GM21723 (cell line): ENCODE measurements around the gene KRTAP5-4.
"Not testable (repeated sequence)": the region's sequence is repeated elsewhere in the genome, so short reads cannot be mapped to it uniquely, and the experiment has no call there.

ENCODE experiments used
- ATAC-seq: cut with Tn5 transposase; IDR thresholded peaks from one replicate; pipeline ENCODE4 v1.9.1; 2021; ENCODE audit warnings: mild to moderate bottlenecking, moderate library complexity; ENCODE audit not compliant: unreplicated experiment

KRTAP5-4 gene

DNA sequence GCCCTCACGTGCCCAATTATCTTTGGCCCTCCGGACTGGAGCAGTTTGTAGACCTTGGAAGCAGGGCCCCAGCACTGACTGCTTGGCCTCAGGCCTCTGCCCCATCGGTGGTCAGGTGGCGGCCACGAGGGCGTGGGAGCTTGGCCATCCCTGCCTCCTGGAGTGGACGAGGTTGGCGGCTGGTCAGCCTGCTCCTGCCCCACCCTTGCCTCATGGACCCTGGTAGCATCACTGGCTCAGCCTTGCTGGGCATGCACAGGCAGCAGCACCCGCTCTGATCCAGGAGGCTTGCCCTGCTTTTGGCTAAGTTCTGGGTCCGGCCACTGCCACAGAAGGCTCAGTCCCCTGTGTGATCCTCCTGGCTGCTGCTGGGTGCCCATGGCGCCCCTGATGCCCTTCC is 17.8 kb downstream of the KRTAP5-4 start:
- ATAC-seq: no peak

DNA sequence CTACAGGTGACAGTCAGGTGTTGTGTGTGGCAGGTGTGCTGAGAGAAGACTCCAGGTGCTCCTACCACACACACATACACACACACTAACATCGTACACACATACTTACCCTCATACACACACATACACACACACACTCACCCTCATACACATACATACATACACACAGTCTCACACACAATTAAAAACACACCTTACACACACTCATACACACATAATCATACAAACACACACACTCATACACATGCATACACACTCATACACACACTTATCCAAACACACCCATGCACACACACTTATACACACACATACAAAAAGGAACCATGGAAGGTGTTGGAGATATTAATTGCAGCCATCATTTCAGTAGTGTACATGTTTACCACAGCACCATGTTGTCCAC is 18.3 kb downstream of the KRTAP5-4 start:
- ATAC-seq: no peak

DNA sequence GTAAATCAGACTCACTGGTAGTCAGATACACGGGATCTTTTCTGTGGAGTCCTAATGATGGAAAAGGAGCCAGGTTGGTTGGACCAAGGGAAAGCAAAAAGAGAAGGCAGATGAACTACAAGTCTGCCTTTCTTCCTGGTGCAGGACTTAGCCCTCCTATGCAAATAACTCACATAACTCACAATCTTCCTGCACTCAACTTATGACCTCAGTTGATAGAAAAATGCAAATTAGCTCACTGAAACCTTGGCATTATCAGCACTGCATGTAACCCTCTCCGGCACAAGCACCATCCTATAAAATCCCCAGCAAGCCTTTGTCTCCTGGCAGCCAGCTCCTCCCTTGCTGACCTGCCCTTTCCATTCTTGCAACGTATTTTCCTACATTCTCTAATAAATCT is 20.3 kb downstream of the KRTAP5-4 start:
- not testable (repeated sequence) for ATAC-seq

DNA sequence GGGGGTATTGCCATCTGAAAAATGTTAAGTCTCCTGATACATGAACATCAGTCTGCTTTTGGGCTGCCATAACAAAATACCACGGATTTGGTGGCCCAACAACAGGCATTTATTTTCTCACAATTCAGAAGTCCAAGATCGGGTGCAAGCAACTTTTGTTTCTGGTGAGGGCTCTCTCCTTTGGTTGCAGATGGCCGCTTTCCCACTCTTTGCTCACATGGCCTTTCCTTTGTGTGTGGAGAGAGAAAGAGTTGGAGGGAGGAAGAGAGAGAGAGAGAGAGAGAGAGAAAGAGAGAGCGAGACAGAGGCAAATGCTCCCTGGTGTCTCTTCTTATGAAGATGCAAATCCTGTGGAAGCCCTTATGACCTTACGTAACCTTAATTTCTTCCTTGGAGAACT is 21.3 kb downstream of the KRTAP5-4 start:
- no peak for ATAC-seq

DNA sequence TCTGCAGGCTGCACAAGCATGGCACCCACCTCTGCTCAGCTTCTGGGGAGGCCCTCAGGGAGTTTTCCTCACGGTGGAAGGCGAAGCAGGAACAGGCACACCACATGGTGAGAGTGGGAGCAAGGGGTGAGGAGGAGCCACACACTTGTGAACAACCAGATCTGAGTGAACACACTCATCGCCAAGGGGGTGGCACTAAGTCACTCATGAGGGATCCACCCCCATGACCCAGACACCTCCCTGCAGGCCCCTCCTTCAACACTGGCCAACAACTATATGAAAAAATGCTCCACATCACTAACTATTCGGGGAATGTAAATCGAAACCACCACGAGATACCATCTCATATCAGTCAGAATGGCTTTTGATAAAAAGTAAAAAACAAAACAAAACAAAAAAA is 23.1 kb downstream of the KRTAP5-4 start:
- ATAC-seq: no peak

DNA sequence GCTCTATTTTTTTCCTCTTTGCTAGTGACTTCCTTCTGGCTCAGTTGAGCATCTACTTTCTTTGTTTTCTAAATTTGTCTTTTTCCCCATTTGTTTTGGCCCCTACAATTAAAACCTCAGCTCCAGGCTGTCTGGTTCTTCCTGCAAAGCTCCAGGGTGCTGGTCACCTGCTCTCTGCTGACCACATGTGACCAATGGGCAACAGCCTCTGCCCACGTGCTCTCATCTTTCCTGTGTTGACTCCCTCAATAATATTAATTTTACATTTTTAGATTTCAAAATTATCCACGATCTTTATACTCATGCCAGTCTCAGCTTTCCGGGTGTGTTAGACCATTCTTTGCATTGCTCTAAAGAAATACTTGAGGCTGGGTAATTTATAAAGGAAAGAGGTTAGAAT is 23.5 kb downstream of the KRTAP5-4 start:
- ATAC-seq: not testable (repeated sequence)

DNA sequence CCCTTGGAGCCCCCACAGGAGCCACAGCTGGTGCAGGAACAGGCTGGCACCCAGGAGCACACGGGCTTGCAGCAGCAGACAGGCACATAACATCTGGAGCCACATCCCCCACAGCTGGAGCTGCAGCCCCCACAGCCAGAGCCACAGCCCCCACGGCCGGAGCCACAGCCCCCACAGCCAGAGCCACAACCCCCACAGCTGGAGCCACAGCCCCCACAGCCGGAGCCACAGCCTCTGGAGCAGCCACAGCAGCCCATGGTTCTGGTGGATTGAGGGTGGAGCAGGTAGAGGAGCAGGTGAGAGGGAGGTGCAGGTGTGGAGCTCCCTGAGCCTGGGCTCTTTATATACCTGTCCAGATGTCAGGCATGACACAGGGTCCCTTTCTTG is 24.0 kb downstream of the KRTAP5-4 start, which contains the start of gene KRTAP5-2:
KRTAP5-2 (minus strand) TSS at position 301 of the 387 bp plus-strand sequence; CDS start at position 257, 44 bp downstream.
- ATAC-seq: no peak

DNA sequence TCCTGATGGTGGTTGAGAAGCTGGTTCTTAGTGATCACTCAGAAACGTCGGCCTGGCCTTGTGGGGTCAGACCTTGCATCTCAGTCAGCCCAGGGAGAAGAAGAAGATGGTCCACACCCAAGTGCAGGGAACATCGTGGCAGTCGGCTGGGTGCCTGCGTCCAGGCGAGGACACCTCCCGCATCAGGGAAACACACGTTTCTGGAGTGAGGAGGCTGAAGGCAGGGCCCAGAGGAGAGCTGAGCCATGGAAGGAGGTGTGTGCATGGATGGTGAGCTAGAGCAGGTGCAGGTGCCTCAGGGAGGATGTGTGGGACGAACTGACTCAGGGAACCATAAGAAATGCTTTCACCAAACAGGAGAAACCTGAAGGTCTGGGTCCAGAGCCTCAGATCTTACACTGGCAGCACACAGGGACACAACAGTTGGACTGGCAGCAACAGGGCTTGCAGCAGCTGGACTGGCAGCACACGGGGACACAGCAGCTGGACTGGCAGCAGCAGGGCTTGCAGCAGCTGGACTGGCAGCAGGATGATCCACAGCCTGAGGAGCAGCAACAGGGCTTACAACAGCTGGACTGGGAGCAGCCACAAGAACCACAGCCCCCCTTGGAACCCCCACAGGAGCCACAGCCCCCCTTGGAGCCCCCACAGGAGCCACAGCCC is 24.5 kb downstream of the KRTAP5-4 start:
- no peak for ATAC-seq

DNA sequence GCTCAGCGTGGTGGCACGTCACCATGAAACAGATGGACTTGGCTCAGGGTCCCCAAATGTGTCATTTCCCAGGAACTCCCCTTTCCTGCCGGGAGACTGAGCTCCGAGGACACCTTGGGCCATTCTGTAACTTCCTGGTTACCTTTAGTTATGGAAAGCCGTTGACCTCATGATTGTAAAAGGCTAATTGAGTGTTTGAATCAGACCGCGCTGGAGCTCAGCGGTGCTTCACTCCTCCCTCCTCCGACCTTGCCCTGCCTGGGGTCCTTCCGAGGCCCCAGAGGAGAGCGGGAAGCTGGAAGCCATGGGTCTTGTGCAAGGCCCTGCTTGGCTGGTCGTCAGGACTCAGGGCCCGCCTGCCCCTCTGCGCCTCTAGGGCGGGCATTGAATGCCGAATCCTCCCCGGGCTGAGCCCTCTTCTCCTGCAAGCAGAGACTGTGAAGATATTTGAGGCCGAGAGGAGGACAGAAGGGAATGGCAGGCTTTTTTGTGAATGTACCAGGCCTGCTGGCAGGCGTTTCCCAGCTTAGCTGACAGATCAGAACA is 25.3 kb downstream of the KRTAP5-4 start:
- not testable (repeated sequence) for ATAC-seq

DNA sequence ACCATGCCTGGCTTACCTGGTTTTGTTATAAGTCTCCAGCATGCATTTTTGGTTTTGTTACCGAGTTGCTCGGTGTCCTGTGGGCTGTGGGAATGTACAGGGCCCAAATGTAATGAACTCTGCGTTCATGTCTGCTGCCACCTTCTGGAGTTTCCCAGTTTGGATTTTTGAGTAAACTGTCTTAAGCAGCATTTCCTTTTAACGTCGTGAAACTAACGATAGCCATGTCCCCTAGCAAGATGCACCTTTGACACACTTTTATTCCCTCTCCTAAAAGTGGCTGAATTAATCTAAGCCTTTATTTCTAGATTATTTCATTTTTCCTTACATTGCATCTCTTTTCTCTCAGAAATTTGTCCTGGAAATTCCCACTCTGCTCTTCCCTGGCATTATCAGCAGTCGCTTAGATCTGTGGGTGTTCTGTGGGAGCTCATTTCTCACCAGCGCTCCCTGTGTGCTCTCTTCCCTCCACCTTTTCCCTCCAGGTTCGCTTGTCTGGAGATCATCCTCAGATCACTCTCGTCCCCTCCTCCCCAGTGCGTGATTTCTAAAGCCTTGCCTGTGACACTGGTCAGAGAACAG is 25.9 kb downstream of the KRTAP5-4 start:
- ATAC-seq: not testable (repeated sequence)

DNA sequence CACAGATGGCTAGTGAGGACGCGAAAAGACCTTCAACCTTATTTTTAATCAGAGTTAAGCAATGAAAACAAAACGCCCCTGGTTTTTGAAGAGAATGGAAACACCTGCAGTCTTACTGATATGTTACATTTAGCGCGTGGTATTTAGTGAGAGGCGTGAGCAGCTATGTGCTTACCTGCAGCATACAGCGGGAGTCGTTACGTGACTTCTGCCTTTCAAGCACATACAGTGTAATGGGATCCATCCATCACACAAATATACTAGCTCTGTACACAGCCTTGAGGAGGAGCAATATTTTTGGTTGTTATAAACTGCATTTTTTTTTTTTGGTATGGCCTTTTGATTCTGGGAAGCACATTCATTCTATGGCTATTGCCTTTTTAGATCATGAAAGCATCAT is 29.3 kb downstream of the KRTAP5-4 start:
- ATAC-seq: no peak

DNA sequence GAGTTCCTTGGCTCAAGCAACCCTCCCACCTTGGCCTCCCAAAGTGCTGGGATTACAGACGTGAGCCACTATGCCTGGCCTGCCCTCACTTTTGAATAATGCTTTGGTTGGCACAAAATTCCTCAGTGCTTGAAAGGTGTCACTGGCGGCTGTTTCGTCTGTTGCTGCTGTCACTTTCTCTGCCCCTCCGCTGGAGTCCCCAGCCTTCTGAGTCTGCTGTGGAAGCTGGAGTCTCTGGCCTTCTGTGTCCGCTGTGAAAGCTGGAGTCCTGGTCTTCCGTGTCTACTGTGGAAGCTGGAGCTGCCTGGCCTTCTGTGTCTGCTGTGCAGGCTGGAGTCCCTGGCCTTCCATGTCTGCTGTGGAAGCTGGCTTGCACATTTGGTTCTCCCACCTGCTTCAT is 31.9 kb downstream of the KRTAP5-4 start:
- ATAC-seq: no peak

DNA sequence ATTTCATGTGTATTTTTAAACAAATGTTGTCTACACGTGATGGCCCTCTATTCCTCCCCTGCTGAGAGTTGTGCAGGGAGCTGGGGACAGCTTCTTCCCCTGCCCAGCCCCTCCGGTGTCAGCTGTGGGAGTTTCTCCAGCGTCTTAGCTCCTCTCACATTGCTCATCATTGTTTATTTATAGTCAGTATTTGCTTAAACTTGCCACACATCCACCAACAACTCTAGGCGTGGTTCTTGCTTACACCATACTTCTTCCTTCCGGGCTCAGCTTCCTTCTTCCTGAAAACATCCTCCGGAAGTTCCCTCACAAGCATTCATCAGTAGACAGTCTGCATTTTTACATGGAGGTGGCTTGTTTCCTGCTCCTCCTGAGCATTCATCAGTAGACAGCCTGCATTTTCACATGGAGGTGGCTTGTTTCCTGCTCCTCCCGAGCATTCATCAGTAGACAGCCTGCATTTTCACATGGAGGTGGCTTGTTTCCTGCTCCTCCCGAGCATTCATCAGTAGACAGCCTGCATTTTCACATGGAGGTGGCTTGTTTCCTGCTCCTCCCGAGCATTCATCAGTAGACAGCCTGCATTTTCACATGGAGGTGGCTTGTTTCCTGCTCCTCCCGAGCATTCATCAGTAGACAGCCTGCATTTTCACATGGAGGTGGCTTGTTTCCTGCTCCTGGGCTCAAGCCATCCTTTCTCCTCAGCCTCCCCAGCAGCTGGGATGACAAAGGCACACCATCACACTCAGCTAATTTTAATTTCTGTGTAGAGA is 32.6 kb downstream of the KRTAP5-4 start:
- ATAC-seq: not testable (repeated sequence)

DNA sequence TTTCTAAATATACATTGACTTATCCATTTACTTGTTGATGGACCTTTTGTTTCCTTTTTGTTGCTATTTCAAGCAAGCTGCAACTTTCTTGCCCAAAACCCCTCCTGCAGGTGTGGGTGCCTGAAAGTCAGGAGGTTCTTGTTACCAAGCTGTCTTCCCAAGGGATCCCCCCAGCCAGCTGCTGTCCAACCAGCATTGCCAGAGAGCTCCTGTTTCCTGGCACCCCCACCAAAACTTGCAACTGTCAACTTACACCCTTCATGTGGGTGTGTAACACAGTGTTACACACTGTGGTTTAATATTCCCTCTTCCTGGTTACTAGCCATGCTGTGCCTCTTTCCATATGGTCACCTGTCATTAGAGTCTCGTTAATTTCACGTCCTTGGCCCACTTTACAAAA is 35.2 kb downstream of the KRTAP5-4 start:
- ATAC-seq: no peak

DNA sequence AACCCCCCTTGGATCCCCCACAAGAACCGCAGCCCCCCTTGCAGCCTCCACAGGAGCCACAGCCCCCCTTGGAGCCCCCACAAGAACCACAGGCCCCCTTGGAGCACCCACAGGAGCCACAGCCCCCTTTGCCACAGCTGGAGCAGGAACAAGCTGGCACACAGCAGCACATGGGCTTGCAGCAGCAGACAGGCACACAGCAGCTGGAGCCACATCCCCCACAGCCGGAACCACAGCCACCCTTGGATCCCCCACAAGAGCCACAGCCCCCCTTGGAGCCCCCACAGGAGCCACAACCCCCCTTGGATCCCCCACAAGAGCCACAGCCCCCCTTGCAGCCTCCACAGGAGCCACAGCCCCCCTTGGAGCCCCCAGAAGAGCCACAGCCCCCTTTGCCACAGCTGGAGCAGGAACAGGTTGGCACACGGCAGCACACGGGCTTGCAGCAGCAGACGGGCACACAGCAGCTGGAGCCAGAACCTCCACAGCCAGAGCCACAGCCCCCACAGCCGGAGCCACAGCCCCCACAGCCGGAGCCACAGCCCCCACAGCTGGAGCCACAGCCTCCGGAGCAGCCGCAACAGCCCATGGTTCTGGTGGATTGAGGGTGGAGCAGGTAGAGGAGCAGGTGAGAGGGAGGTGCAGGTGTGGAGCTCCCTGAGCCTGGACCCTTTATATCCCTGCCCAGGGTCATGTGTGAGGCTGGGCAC is 37.1 kb downstream of the KRTAP5-4 start, which contains the start of gene KRTAP5-1:
KRTAP5-1 (minus strand) TSS at position 623 of the 710 bp plus-strand sequence; CDS start at position 589, 34 bp downstream.
- not testable (repeated sequence) for ATAC-seq

DNA sequence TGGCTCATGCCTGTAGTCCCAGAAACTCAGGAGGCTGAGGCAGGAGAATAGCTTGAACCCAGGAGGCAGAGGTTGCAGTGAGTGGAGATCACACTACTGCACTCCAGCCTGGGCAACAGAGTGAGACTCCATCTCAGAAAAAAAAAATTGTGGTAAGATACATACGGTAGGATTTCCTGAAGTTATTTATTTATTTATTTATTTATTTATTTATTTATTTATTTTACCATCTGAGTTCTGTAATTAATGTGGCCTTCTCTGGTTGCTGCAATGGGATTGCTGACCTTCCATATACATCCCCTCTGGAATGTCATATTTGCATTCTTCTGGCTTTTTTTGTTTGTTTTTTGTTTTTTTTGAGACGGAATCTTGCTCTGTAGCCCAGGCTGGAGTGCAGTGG is 39.0 kb downstream of the KRTAP5-4 start:
- not testable (repeated sequence) for ATAC-seq

DNA sequence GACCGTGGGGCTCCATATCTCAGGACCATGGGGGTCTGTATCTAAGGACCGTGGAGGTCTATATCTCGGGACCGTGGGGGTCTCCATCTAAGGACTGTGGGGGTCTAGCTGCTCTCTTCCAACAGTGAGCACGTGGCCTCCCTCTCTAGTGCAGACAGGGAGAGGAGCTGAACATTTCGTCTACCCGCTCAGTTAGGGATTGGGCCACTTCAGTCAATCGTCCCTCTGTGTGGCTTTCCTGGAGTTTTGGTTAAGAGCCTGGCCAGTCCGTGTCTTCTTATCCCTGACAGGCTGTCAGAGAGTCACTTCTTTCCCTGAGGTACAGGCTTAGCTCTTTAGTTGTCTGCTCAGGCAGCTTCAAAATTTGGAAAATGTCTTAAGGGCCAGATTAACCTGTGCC is 40.0 kb downstream of the KRTAP5-4 start:
- ATAC-seq: no peak

DNA sequence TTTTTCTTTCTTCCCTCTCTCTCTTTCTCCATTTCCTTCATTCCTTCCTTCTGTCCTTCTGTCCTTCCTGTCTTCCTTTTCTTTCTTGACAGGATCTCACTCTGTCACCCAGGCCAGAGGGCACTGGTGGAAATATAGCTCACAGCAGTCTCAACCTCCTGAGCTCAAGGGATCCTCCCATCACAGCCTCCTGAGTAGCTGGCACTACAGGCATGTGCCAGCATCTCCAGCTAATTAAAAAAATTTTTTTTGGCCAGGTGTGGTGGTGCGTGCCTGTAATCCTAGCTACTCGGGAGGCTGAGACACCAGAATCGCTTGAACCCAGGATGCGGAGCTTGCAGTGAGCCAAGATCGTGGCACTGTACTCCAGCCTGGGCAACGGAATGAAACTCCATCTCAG is 45.1 kb downstream of the KRTAP5-4 start:
- no peak for ATAC-seq

DNA sequence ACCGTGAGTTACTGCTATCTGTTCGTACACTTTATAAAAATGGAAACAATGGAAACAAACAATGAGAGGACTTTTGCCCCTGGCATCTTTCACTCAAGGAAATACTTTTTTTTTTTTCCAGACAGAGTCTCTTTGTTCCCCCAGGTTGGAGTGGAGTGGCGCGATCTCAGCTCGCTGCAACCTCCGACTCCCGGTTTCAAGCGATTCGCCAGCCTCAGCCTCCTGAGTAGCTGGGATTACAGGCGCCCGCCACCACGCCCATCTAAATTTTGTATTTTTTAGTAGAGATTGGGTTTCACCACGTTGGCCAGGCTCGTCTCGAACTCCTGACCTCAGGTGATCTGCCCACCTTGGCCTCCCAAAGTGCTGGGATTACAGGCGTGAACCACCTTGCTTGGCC is 46.2 kb downstream of the KRTAP5-4 start:
- ATAC-seq: not testable (repeated sequence)

DNA sequence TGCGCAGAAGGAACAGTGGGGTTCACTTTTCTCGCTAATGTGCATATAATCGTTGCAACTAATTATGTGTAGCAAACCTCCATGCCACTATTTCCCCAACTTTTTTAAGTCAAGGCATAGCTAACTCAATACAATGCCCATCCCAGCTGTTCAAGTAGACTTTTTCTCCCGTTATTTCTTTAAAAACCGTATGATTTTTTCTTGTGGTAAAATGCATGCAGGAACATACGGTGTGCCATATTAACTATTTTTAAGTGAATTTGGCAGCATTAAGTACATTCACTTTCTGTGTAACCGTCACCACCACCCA is 47.0 kb downstream of the KRTAP5-4 start:
- ATAC-seq: no peak
